ENCODE measurements around the gene MRPL54.

DNA sequence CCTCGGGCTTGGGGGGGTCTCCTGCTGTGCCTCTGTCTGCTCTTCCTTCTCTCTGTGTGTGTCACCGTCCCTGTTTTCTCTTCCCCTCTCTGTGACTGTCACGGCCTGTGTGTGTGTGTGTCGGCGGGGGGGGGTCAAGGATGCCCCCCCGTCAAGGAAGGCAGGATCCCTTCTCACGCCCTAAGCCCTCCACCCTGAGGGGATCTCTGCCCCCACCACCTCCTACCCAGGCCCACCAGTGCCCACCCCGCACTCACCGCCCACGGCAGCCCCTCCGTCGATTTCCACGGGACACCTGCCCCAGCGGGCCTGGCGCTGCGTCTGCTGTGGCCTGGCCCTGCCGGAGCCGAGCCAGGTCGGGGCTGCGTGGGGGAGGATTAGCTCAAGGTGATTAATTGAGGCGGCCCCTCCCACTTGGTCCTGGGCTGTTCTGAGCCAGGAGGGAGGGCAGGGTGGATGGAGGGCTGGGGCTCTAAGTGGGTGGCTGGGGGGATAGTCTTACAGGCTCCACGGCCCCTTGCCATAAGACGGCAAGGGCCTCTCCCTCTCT, 9.5 kb downstream of the MRPL54 start, which contains the start of gene RAX2:
- TF ChIP-seq NPAS2 (CRISPR knock-in tag; IDR thresholded peaks at IDR 0.05; ENCODE audit: borderline replicate concordance) (no peak), EP300 (IDR thresholded peaks at IDR 0.05) (no peak), POLR2A (IDR thresholded peaks at IDR 0.05; ENCODE audit: low read length) (no peak), JUN (IDR thresholded peaks at IDR 0.05) (no peak), RAD21 (conservative IDR thresholded peaks at IDR 0.05 in 1 of 2, IDR thresholded peaks at IDR 0.05 in 1 of 2) (no peak), MAZ (IDR thresholded peaks at IDR 0.05; ENCODE audit: borderline replicate concordance, low read depth, low read length) (no peak), FOSB (CRISPR knock-in tag; IDR thresholded peaks at IDR 0.05) (no peak)
- TF ChIP-seq, protein P1, sequence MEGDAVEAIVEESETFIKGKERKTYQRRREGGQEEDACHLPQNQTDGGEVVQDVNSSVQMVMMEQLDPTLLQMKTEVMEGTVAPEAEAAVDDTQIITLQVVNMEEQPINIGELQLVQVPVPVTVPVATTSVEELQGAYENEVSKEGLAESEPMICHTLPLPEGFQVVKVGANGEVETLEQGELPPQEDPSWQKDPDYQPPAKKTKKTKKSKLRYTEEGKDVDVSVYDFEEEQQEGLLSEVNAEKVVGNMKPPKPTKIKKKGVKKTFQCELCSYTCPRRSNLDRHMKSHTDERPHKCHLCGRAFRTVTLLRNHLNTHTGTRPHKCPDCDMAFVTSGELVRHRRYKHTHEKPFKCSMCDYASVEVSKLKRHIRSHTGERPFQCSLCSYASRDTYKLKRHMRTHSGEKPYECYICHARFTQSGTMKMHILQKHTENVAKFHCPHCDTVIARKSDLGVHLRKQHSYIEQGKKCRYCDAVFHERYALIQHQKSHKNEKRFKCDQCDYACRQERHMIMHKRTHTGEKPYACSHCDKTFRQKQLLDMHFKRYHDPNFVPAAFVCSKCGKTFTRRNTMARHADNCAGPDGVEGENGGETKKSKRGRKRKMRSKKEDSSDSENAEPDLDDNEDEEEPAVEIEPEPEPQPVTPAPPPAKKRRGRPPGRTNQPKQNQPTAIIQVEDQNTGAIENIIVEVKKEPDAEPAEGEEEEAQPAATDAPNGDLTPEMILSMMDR (IDR thresholded peaks at IDR 0.05), result no peak
- TF ChIP-seq, protein P2, sequence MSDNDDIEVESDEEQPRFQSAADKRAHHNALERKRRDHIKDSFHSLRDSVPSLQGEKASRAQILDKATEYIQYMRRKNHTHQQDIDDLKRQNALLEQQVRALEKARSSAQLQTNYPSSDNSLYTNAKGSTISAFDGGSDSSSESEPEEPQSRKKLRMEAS (IDR thresholded peaks at IDR 0.05), result no peak

Measured in A549 (cell line).